ENCODE measurements around the gene RAD23B.
A peak's percentile ranks its signal among the peaks of the same experiment; 100 is the strongest.
"Not testable (repeated sequence)": the region's sequence is repeated elsewhere in the genome, so short reads cannot be mapped to it uniquely, and the experiment has no call there.

RAD23B gene

DNA sequence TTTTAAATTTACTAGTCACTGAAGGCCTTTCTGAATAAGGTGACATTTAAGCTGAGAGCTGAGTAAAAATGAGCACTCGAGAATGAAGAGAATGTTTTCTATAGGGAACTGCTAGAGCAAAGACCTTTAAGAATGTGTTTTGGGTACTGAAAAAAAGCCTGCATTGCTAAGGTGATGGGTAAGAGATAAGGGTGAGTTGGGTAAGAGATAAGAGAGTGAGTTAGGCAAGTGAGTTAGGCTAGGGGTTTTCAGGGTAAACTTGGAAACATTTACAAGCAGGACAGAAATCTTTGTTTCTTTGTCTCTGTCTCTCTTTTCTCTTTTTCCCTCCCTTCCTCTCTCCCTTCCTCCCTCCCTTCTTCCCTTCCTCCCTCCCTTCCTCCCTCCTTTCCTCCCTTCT lies 5.6 kb downstream of the RAD23B start:
- Histone ChIP-seq H3K9me3 (ENCODE audit: control insufficient read depth in 5 of 5, low read length in 5 of 5) (no peaks in the 10 kb centered on the region), H3K27me3 (ENCODE audit: control insufficient read depth in 5 of 5, insufficient read depth in 4 of 5, low read length in 5 of 5) (no peaks in the 10 kb centered on the region), H3K27ac (ENCODE audit: low read depth, low read length) (peak overlapping the region; percentile 13), H3K4me1 (ENCODE audit: control insufficient read depth in 5 of 5, insufficient read depth in 5 of 5, low read length in 5 of 5) (peaks cover 0 to 75% (median 56%) of the 10 kb centered on the region in 5 donors), H3K9ac (ENCODE audit: low read length in 5 of 5) (no peak overlapping the region), H3K36me3 (ENCODE audit: control insufficient read depth in 5 of 5, insufficient read depth in 5 of 5, low read length in 5 of 5) (no peaks in the 10 kb centered on the region), H3K4me3 (ENCODE audit: low read depth in 1 of 5, low read length in 5 of 5) (no peak overlapping the region)

DNA sequence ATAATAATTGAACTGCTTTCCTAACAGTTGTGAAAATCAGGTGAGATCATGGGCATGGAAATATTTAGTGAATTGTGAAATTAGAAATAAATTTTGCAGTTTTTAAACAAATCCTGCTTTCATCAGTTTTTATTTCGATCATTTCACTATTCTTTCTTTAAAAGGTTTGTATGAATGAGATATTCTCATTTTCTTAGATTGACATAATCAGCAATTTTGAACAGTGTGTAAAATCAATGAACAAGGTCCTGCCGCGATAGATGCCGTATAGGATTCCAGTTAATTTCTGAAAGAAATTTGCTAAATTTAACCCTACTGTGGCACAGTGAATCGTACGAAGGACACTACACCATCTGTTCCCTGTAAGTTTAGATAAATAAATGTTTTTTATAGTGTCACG lies 7.5 kb downstream of the RAD23B start:
- no peak overlapping the region for H3K4me3 ChIP-seq (ENCODE audit: low read depth in 1 of 5, low read length in 5 of 5)
- no peaks in the 10 kb centered on the region for H3K27me3 ChIP-seq (ENCODE audit: control insufficient read depth in 5 of 5, insufficient read depth in 4 of 5, low read length in 5 of 5)
- H3K9ac ChIP-seq (ENCODE audit: low read length in 5 of 5): peak overlapping the region in 2 of 5 donors; percentile 9 to 46
- peaks cover 0 to 72% (median 55%) of the 10 kb centered on the region in 5 donors for H3K4me1 ChIP-seq (ENCODE audit: control insufficient read depth in 5 of 5, insufficient read depth in 5 of 5, low read length in 5 of 5)
- no peaks in the 10 kb centered on the region for H3K36me3 ChIP-seq (ENCODE audit: control insufficient read depth in 5 of 5, insufficient read depth in 5 of 5, low read length in 5 of 5)
- no peaks in the 10 kb centered on the region for H3K9me3 ChIP-seq (ENCODE audit: control insufficient read depth in 5 of 5, low read length in 5 of 5)
- H3K27ac ChIP-seq (ENCODE audit: low read depth, low read length): peak overlapping the region; percentile 78

DNA sequence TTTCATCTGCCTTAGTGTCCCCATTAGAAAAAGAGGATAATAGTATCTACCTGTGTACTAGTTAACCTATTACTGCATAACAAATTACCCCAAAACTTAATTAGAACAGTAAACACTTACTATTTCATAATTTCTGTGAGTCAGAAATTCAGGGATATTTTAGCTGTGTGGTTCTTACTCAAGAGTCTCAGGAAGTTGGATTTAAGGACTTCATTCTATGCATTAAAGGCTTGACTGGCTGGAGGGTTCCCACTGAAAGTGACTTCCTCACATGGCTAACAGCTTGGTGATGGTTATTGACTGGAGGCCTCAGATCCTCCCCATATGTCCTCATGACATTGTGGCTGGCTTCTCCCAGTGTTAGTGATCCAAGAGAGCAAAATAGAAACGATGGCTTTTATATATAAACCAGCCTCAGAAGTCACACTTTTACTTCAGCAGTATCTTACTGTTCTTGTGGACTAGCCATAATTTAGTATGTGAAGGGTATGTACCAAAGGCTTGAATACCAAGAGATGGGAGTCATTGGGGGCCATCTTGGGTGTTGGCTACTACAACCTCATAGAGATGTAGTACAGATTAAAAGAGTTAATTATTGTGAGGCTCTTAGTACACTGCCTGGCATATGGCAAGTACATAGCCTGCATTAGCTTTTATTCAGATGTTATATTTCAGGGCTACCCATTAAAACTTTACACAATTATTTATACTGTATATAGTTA lies 9.9 kb downstream of the RAD23B start:
- no peak overlapping the region for H3K4me3 ChIP-seq (ENCODE audit: low read depth in 1 of 5, low read length in 5 of 5)
- H3K4me1 ChIP-seq (ENCODE audit: control insufficient read depth in 5 of 5, insufficient read depth in 5 of 5, low read length in 5 of 5): peaks cover 0 to 55% (median 48%) of the 10 kb centered on the region in 5 donors
- no peak overlapping the region for H3K9ac ChIP-seq (ENCODE audit: low read length in 5 of 5)
- peak overlapping the region; percentile 78 for H3K27ac ChIP-seq (ENCODE audit: low read depth, low read length)
- H3K9me3 ChIP-seq (ENCODE audit: control insufficient read depth in 5 of 5, low read length in 5 of 5): no peaks in the 10 kb centered on the region
- peaks cover 0 to 3% (median 0%) of the 10 kb centered on the region in 5 donors for H3K36me3 ChIP-seq (ENCODE audit: control insufficient read depth in 5 of 5, insufficient read depth in 5 of 5, low read length in 5 of 5)
- H3K27me3 ChIP-seq (ENCODE audit: control insufficient read depth in 5 of 5, insufficient read depth in 4 of 5, low read length in 5 of 5): no peaks in the 10 kb centered on the region

DNA sequence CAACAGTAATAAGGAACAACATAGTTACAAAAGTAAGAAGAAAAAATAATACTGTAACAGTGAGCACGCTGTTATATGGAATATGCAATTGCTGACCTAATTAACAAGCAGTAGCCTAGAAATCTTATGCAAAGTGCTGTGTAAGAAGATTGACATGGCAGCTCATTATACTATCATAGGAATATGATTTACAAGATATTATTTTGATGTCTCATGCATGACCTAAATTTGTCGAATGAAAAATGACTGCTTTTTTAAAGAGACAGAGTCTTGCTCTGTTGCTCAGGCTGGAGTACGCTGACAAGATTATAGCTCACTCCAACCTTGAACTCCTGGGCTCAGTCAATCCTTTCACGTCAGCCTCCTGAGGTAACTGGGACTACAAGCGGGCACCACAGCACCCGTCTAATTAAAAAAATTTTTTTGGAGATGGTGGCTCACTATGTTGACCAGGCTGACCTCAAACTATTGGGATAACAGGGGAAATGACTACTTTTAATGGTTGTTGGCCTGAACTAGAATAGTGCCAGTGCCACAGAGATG lies 10.5 kb downstream of the RAD23B start:
- Histone ChIP-seq H3K9me3 (ENCODE audit: control insufficient read depth in 5 of 5, low read length in 5 of 5) (no peaks in the 10 kb centered on the region), H3K36me3 (ENCODE audit: control insufficient read depth in 5 of 5, insufficient read depth in 5 of 5, low read length in 5 of 5) (peaks cover 0 to 3% (median 0%) of the 10 kb centered on the region in 5 donors), H3K27ac (ENCODE audit: low read depth, low read length) (peak overlapping the region; percentile 38), H3K4me3 (ENCODE audit: low read depth in 1 of 5, low read length in 5 of 5) (no peak overlapping the region), H3K4me1 (ENCODE audit: control insufficient read depth in 5 of 5, insufficient read depth in 5 of 5, low read length in 5 of 5) (peaks cover 0 to 51% (median 45%) of the 10 kb centered on the region in 5 donors), H3K27me3 (ENCODE audit: control insufficient read depth in 5 of 5, insufficient read depth in 4 of 5, low read length in 5 of 5) (no peaks in the 10 kb centered on the region), H3K9ac (ENCODE audit: low read length in 5 of 5) (no peak overlapping the region)

DNA sequence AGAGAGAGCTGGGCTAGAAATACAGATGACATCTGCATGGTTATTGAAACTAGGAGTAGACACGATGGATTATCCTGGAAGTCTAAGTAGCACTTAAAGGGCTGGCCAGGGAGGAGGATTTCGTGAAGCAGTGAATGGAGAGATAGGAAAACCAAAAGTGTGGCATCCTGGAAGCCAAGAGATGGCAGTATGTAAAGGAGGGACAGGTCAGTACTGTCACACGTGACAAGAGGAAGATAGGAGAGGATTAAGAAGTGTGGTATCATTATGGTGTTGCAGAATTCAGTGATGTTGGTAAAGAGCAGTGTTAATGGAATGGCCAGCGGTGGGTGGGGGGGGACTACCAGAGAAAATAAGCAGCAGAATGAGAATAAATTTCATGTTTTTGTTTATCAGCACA lies 11.7 kb downstream of the RAD23B start:
- Histone ChIP-seq H3K4me3 (ENCODE audit: low read depth in 1 of 5, low read length in 5 of 5) (no peak overlapping the region), H3K9ac (ENCODE audit: low read length in 5 of 5) (no peak overlapping the region), H3K4me1 (ENCODE audit: control insufficient read depth in 5 of 5, insufficient read depth in 5 of 5, low read length in 5 of 5) (peaks cover 0 to 49% (median 42%) of the 10 kb centered on the region in 5 donors), H3K27me3 (ENCODE audit: control insufficient read depth in 5 of 5, insufficient read depth in 4 of 5, low read length in 5 of 5) (no peaks in the 10 kb centered on the region), H3K36me3 (ENCODE audit: control insufficient read depth in 5 of 5, insufficient read depth in 5 of 5, low read length in 5 of 5) (peaks cover 0 to 3% (median 0%) of the 10 kb centered on the region in 5 donors), H3K27ac (ENCODE audit: low read depth, low read length) (no peak overlapping the region), H3K9me3 (ENCODE audit: control insufficient read depth in 5 of 5, low read length in 5 of 5) (no peaks in the 10 kb centered on the region)

DNA sequence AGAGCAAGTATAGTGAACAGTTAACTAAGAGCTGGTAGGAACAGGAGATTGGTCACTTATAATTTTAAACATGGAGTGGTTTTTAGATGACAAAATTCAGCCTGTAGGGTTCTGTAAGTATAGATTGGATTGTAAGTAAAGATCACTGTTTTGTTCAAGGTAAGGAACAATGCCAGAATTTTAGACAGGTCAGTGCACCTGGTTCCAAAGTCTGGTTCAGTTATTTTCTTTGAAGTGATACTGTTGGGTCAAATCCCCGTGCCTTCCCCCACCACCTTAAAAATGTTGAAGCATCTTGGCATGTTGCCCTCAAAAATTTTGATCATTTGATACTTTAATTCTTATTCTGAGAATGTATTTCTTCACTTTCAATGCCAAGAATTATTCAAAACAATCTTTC lies 12.9 kb downstream of the RAD23B start:
- H3K9ac ChIP-seq (ENCODE audit: low read length in 5 of 5): no peak overlapping the region
- H3K4me1 ChIP-seq (ENCODE audit: control insufficient read depth in 5 of 5, insufficient read depth in 5 of 5, low read length in 5 of 5): peaks cover 0 to 48% (median 29%) of the 10 kb centered on the region in 5 donors
- peak overlapping the region; percentile 11 for H3K27ac ChIP-seq (ENCODE audit: low read depth, low read length)
- H3K36me3 ChIP-seq (ENCODE audit: control insufficient read depth in 5 of 5, insufficient read depth in 5 of 5, low read length in 5 of 5): peaks cover 0 to 5% (median 0%) of the 10 kb centered on the region in 5 donors
- no peak overlapping the region for H3K4me3 ChIP-seq (ENCODE audit: low read depth in 1 of 5, low read length in 5 of 5)
- no peaks in the 10 kb centered on the region for H3K9me3 ChIP-seq (ENCODE audit: control insufficient read depth in 5 of 5, low read length in 5 of 5)
- H3K27me3 ChIP-seq (ENCODE audit: control insufficient read depth in 5 of 5, insufficient read depth in 4 of 5, low read length in 5 of 5): no peaks in the 10 kb centered on the region

DNA sequence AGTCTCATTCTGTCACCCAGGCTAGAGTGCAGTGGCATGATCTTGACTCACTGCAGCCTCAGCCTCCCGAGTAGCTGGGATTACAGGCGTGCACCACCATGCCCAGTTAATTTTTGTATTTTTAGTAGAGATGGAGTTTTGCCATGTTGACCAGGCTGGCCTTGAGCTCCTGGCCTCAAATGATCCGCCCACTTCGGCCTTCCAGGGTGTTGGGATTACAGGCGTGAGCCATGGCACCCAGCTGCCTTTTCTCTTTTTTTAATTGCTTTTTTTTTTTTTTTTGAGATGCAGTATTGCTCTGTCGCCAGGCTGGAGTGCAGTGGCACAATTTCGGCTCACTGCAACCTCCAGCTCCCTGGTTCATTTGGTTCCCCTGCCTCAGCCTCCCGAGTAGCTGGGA lies 13.5 kb downstream of the RAD23B start:
- not testable (repeated sequence) for H3K4me3 ChIP-seq (ENCODE audit: low read depth in 1 of 5, low read length in 5 of 5); H3K9me3 ChIP-seq (ENCODE audit: control insufficient read depth in 5 of 5, low read length in 5 of 5); H3K27me3 ChIP-seq (ENCODE audit: control insufficient read depth in 5 of 5, insufficient read depth in 4 of 5, low read length in 5 of 5); H3K36me3 ChIP-seq (ENCODE audit: control insufficient read depth in 5 of 5, insufficient read depth in 5 of 5, low read length in 5 of 5); H3K9ac ChIP-seq (ENCODE audit: low read length in 5 of 5)
- H3K4me1 ChIP-seq (ENCODE audit: control insufficient read depth in 5 of 5, insufficient read depth in 5 of 5, low read length in 5 of 5): peaks cover 0 to 48% (median 26%) of the 10 kb centered on the region in 5 donors
- H3K27ac ChIP-seq (ENCODE audit: low read depth, low read length): peak overlapping the region; percentile 11

DNA sequence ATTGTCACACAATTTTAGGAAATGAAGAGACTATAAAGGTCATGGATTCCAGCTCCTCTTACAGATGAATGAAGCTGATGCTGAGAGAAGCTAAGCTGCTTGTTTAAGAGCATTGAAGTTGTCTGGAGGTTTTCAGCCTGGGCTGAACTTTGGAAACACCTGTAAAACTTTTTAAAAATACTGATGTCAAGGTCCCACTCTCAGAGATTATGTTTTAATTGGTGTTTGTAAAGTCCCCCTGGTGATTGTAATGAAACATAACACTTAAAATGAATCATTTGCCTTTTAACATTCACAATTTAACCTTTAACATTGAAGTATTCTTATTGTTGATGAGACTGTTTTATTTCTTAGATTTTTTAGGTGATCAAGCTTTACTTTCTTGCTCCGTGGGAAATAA lies 16.4 kb downstream of the RAD23B start:
- peak overlapping the region; percentile 31 for H3K27ac ChIP-seq (ENCODE audit: low read depth, low read length)
- H3K9ac ChIP-seq (ENCODE audit: low read length in 5 of 5): peak overlapping the region in 1 of 5 donors; percentile 20
- peaks cover 0 to 26% (median 16%) of the 10 kb centered on the region in 5 donors for H3K4me1 ChIP-seq (ENCODE audit: control insufficient read depth in 5 of 5, insufficient read depth in 5 of 5, low read length in 5 of 5)

DNA sequence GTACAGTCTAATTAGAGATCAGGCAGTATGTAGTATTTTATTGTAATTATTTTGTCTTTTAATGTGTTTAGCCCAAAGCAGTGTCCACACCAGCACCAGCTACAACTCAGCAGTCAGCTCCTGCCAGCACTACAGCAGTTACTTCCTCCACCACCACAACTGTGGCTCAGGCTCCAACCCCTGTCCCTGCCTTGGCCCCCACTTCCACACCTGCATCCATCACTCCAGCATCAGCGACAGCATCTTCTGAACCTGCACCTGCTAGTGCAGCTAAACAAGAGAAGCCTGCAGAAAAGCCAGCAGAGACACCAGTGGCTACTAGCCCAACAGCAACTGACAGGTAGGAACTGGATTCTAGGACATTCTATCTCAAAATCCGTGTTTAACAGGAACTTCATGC lies 23.2 kb downstream of the RAD23B start:
- Histone ChIP-seq H3K36me3 (ENCODE audit: control insufficient read depth in 5 of 5, insufficient read depth in 5 of 5, low read length in 5 of 5) (peaks cover 36 to 57% (median 40%) of the 10 kb centered on the region in 5 donors), H3K4me1 (ENCODE audit: control insufficient read depth in 5 of 5, insufficient read depth in 5 of 5, low read length in 5 of 5) (peaks cover 0 to 11% (median 0%) of the 10 kb centered on the region in 5 donors), H3K27me3 (ENCODE audit: control insufficient read depth in 5 of 5, insufficient read depth in 4 of 5, low read length in 5 of 5) (no peaks in the 10 kb centered on the region), H3K9ac (ENCODE audit: low read length in 5 of 5) (no peak overlapping the region), H3K9me3 (ENCODE audit: control insufficient read depth in 5 of 5, low read length in 5 of 5) (no peaks in the 10 kb centered on the region), H3K27ac (ENCODE audit: low read depth, low read length) (no peak overlapping the region), H3K4me3 (ENCODE audit: low read depth in 1 of 5, low read length in 5 of 5) (no peak overlapping the region)

More for the DNA sequence above, 16.4 kb downstream of the RAD23B start:
- H3K9me3 ChIP-seq (ENCODE audit: control insufficient read depth in 5 of 5, low read length in 5 of 5): no peaks in the 10 kb centered on the region
- H3K36me3 ChIP-seq (ENCODE audit: control insufficient read depth in 5 of 5, insufficient read depth in 5 of 5, low read length in 5 of 5): peaks cover 4 to 18% (median 7%) of the 10 kb centered on the region in 5 donors
- H3K27me3 ChIP-seq (ENCODE audit: control insufficient read depth in 5 of 5, insufficient read depth in 4 of 5, low read length in 5 of 5): no peaks in the 10 kb centered on the region
- no peak overlapping the region for H3K4me3 ChIP-seq (ENCODE audit: low read depth in 1 of 5, low read length in 5 of 5)

DNA sequence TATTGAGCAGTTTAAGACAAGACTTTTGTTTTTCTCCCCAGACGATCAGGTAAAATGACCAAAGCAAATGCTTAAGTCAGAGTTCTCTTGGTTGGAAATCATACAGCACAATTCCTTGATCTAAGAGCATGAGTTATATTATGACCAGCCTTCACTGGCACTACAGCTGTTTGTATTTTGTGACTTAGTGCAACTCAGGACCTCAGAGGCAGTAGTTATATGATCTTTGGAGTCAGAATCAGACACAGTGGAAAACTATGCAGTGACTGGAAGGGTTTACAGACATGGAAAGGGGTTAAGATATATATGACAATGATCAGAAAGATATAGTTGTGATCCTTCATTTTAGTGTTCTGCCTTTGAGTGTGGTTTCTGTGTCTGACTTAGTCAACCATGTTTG lies 24.3 kb downstream of the RAD23B start:
- Histone ChIP-seq H3K27me3 (ENCODE audit: control insufficient read depth in 5 of 5, insufficient read depth in 4 of 5, low read length in 5 of 5) (no peaks in the 10 kb centered on the region), H3K27ac (ENCODE audit: low read depth, low read length) (no peak overlapping the region), H3K9me3 (ENCODE audit: control insufficient read depth in 5 of 5, low read length in 5 of 5) (no peaks in the 10 kb centered on the region), H3K4me1 (ENCODE audit: control insufficient read depth in 5 of 5, insufficient read depth in 5 of 5, low read length in 5 of 5) (peaks cover 0 to 15% (median 2%) of the 10 kb centered on the region in 5 donors), H3K9ac (ENCODE audit: low read length in 5 of 5) (no peak overlapping the region), H3K36me3 (ENCODE audit: control insufficient read depth in 5 of 5, insufficient read depth in 5 of 5, low read length in 5 of 5) (peaks cover 39 to 55% (median 44%) of the 10 kb centered on the region in 5 donors), H3K4me3 (ENCODE audit: low read depth in 1 of 5, low read length in 5 of 5) (no peak overlapping the region)

All from subcutaneous abdominal adipose tissue (tissue), 5 donors.